GM18951 (cell line): ENCODE measurements around the gene INTS7.

Experiments used
- POLR2A ChIP-seq: IDR thresholded peaks from 4 replicates; pipeline ENCODE4 v1.6.1; 2011; ENCODE audit warnings: mild to moderate bottlenecking; ENCODE audit not compliant: insufficient read length, insufficient read depth; ENCODE audit errors: extremely low read depth
- in situ Hi-C: fragments of 300-500 bp; cut with MboI; formaldehyde crosslinking; loops from one replicate; pipeline ENCODE4 v1.12.0; 2022; ENCODE audit warnings: low sequenced_read_pairs, mixed read lengths, inconsistent platforms; ENCODE audit not compliant: unreplicated experiment

The INTS7 gene, protein sequence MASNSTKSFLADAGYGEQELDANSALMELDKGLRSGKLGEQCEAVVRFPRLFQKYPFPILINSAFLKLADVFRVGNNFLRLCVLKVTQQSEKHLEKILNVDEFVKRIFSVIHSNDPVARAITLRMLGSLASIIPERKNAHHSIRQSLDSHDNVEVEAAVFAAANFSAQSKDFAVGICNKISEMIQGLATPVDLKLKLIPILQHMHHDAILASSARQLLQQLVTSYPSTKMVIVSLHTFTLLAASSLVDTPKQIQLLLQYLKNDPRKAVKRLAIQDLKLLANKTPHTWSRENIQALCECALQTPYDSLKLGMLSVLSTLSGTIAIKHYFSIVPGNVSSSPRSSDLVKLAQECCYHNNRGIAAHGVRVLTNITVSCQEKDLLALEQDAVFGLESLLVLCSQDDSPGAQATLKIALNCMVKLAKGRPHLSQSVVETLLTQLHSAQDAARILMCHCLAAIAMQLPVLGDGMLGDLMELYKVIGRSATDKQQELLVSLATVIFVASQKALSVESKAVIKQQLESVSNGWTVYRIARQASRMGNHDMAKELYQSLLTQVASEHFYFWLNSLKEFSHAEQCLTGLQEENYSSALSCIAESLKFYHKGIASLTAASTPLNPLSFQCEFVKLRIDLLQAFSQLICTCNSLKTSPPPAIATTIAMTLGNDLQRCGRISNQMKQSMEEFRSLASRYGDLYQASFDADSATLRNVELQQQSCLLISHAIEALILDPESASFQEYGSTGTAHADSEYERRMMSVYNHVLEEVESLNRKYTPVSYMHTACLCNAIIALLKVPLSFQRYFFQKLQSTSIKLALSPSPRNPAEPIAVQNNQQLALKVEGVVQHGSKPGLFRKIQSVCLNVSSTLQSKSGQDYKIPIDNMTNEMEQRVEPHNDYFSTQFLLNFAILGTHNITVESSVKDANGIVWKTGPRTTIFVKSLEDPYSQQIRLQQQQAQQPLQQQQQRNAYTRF

DNA sequence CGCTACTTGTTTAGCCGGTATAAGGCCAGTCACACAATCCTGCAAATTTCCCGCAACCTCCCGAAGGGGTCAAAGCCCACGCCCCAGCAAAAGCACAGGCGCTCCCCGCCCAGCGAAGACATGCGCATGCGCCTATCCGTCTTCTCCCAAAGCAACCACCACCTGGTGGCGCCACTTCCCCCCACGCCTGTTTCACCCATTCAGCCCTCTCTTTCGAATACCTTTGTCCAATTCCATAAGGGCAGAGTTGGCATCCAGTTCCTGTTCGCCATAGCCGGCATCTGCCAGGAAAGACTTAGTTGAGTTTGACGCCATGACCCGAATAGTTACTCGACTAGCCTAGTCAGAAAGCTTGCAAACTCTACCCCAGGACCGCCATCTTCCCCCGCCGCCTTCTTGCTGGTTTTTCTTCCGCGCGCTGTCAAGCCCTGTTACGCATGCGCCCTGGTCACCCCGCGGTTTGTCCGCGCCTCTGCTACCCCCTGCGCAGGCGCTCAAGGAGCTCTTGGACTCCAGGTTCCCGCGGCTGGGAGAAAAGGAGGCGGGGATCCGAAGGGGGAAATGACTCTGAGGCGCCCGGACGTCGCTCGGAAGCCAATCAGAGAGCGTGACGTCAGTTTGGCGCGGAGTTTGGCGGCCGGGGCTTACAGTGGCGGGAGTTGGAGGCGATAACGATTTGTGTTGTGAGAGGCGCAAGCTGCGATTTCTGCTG, at the start of gene INTS7, which contains the start of gene DTL:
TSS of gene INTS7 (minus strand) at position 435 of the 712 bp plus-strand sequence. CDS start at position 315, 120 bp downstream.
TSS of gene DTL (plus strand) at position 626 of the 712 bp plus-strand sequence. CDS start 143 bp downstream, outside the sequence.
- in situ Hi-C loops = loop anchor here (10.0 kb wide), 1 partner anchor 350 kb away; no protein-coding TSS in a partner anchor

DNA sequence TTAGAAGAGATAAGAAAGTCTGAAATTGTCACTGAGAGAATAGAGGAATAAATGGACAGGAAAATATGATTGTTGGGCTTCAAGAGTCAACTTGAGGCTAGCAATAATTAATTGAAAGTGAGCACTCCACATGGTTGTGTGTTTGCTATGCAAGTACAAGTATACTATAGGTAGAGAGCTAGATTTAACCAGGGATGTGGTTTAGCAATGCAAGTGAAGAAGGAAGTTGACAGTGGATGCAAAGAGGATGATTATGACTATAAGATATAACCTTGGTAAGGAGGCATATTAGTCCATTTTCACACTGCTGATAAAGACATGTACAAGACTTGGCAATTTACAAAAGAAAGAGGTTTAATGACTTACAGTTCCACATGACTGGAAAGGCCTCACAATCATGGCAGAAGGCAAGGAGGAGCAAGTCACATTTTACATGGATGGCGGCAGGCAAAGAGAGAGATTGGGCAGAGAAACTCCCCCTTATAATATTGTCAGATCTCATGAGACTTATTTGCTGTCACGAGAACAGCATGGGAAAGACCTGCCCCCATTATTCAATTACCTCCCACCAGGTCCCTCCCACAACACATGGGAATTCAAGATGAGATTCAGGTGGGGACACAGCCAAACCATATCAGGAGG, 47.5 kb upstream of the INTS7 start:
- TF ChIP-seq POLR2A = no peak
- in situ Hi-C loops = loop anchor here (10.0 kb wide), 1 partner anchor 372 kb away; no protein-coding TSS in a partner anchor

More for the DNA sequence above, at the start of gene INTS7, which contains the start of gene DTL:
- TF ChIP-seq POLR2A = peak; percentile 91

DNA sequence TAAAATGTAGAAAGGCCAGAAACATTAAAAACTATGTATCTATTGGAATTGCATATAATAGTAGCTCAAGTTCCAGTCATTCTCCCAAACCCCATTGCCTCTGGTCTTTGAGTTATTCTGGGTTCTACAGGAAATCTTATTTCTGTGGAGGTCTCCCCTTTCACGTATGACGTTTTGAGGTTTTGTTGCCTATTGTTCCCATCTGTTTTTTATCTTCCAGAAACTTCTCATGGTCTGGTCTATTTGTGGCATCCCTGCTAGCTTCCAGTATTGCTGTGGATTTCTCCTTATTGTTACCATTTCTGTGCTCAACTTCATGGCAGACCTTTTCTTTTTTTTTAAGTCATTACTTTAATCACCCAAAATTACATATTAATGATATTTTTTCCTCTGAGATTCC, 43.5 kb upstream of the INTS7 start:
- TF ChIP-seq POLR2A = no peak
- in situ Hi-C loops = loop anchor here (10.0 kb wide), 1 partner anchor 296 kb away; no protein-coding TSS in a partner anchor

DNA sequence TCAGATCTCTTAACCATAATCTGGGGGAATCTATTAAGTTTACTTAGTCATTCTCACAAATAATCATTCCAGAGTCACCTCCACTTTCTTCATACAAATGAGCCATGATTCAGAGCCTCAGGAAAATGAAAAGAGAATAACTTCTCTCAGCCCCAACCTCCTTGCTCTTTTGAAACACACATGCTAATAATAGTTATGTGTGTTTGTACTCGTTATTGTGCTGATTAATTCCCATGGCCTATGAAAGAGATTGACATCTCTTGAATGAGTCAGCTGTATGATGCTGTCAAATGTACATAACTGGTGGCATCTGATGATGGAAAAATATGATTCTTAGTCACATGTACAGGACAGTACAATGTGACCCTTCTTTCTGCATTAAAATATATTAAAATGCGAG, 41.7 kb upstream of the INTS7 start:
- no peak for TF ChIP-seq POLR2A
- in situ Hi-C loops = loop anchor here (10.0 kb wide), 1 partner anchor 298 kb away; no protein-coding TSS in a partner anchor

DNA sequence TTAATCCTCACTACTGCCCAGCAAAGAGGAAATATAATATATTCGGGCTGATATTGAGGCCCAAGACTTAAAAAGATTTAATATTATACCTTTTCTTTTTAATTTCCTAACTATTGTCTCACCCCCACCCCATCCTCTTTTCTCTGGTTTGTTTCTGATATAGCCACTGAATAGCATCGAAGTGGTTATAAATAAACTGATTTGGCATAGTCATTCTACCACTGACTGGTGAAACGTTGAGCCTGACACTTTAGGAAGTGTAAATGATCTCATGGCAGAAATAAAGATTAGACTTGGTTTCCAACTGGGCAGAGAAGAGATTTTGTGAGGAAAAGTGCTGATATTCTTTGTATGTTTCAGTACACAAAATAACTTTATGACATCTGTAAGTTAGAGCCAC, 39.5 kb upstream of the INTS7 start:
- TF ChIP-seq POLR2A = no peak
- in situ Hi-C loops = loop anchor here (10.0 kb wide), 1 partner anchor 300 kb away; no protein-coding TSS in a partner anchor

DNA sequence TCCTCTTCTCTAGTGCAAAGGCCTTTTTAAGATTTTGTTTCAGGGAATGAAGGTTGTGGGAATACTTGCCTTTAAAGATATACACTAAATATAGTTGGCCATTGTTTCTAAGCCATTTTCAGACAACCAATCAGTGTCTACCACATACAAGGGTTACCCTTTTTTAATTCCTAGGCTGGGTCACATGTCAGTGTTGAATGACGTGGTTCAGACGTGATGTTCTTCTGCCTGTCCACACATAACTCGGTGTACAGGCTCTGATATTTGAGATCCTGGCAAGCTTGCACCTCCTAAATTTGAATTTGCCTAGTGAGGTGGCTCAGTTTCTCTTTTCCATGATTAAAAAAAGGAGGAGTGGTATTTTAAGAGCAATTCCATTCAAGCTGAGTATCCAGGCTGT, 39.0 kb upstream of the INTS7 start:
- in situ Hi-C loops = loop anchor here (10.0 kb wide), 1 partner anchor 300 kb away; no protein-coding TSS in a partner anchor
- TF ChIP-seq POLR2A = no peak

DNA sequence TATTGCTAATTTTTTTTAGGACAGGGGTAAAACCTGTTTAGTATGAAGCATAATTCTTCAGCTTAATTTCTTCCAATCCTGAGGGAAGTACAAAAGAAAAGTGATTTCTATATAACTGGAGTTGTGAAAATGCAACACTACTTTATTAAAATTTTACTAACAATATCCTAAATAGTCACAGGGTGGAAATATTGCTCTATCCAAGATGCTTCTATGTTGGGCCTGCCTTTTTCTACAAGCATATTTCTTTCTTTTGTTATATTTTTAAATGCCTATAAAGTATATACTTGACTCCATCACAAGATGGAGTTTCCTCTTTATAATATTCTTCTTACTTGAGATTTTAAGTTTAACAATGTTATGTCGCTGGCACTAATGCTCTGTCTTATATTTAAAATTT, 38.1 kb upstream of the INTS7 start:
- in situ Hi-C loops = loop anchor here (10.0 kb wide), 1 partner anchor 301 kb away; no protein-coding TSS in a partner anchor
- no peak for TF ChIP-seq POLR2A

DNA sequence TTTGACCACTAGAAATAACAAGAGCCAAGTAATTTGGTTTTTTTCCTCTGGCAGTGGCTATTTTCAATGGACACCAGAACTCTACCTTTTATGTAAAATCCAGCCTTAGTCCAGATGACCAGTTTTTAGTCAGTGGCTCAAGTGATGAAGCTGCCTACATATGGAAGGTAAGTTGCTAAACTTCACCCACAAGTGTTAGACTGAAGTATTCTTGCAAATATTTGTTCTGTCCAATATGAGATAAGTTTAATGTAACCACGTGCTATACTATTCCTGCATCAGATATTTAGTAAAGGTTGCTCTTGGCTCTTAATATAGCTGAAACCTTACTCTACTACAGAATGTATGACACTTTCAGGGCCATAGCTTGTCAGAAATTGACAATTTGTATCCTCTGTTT, 36.7 kb upstream of the INTS7 start:
- TF ChIP-seq POLR2A = no peak
- in situ Hi-C loops = loop anchor here (10.0 kb wide), 1 partner anchor 303 kb away; no protein-coding TSS in a partner anchor

DNA sequence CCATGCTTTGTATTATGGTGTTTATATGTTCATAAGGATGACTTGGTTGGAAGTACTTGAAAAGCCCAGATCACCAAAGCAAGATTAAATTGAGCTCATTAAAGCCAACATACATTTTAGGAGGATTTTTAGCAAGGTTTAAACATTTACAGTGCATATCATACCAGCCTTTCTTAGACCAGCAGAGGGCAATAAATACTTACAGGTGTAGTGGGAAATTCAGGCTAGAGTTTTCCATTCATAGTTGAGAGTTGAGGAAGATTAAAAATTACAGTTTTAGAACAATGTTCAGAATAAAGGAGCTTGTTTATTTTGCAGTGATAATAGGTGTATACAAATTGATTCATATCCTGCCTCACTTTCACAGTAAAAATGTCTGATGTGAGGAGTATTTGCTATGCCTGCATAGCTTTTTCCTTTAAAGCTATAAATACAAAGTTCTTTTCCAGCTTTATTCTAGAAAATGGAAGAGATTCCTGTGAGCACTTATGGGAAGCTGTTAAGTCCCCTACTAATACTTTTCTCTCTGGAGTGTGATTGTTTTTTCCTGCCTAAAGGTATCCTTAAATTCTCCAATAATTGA, 35.5 kb upstream of the INTS7 start:
- TF ChIP-seq POLR2A = no peak
- in situ Hi-C loops = loop anchor here (10.0 kb wide), 1 partner anchor 304 kb away; no protein-coding TSS in a partner anchor

DNA sequence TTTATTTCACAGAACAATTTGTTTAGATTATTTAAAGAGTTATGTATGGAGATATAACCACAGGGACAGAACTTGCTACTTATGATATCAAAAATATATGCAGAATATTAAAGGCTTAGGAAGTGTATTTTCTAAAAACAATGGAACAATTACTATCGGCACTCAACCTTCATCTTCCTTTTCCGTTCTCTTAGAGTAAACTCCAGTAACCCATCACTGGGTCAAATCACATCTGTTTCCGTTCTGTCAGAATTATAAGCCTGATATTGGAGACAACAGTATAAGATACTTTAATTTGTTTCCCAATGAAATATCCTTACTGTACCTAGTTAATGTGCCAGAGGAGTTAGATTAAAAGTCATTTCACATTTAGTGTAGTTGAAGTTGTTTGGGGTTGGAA, 32.4 kb upstream of the INTS7 start:
- TF ChIP-seq POLR2A = no peak
- in situ Hi-C loops = no loop called here

DNA sequence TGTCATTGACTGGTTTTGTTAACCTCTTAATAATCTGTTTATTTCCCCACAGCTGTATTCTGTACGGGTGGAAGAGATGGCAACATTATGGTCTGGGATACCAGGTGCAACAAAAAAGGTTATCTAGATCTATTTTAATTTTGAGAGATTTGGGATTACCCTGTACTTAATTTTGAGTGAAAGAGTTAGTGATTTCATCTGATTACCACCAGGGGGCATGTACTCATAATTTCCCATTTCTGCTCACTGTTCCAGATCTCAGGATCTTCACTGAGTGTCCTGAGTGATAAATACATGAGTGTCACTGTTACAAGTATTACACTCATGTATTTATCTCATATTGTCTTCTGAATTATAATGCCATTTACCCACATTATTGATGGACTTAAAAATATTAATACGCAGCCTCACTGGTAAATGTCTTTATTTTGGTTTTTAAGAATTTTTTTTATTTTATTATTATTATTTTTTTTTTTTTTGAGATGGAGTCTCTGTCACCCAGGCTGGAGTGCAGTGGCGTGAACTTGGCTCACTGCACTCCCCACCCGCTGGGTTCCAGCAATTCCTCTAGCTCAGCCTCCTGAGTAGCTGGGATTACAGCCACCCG, 27.6 kb upstream of the INTS7 start:
- in situ Hi-C loops = no loop called here
- TF ChIP-seq POLR2A = no peak
